BJ (cell line): ENCODE data around the gene SLC35D2. TPM values are rescaled to one million over a fixed set of nuclear protein-coding genes. Genes with fewer than 3 reads are reported as not detected.

Source experiments
- CTCF ChIA-PET: fragments of 350-600 bp; formaldehyde crosslinking; extraction: SDS; loops from one replicate; lab custom pipeline; 2021; ENCODE audit warnings: antibody characterized with exemption, inconsistent platforms; lab: Yijun Ruan, JAX
- POLR2A ChIA-PET: fragments of 300-600 bp; sonication (Branson Sonifier 250); formaldehyde crosslinking; extraction: SDS; loops from one replicate; lab custom pipeline; 2021; ENCODE audit warnings: antibody characterized with exemption; lab: Charles Lee
- DNase-seq: peaks from one replicate; pipeline ENCODE4 v3.0.0-alpha.2; 2011; ENCODE audit warnings: low read depth
- H3K27me3 ChIP-seq: 2 replicates; pipeline ENCODE4 v1.6.0; 2011; ENCODE audit warnings: low read length; ENCODE audit not compliant: control insufficient read depth, insufficient read depth
- H3K36me3 ChIP-seq: 2 replicates; pipeline ENCODE4 v1.5.1; 2011; ENCODE audit warnings: low read length; ENCODE audit not compliant: control insufficient read depth, insufficient read depth
- H3K4me3 ChIP-seq: 2 replicates; pipeline ENCODE4 v1.5.1; 2011; ENCODE audit warnings: low read depth, mild to moderate bottlenecking, control low read depth, low read length
- CTCF ChIP-seq: IDR thresholded peaks from 2 replicates; pipeline ENCODE4 v1.5.1; 2011; ENCODE audit warnings: low read depth, mild to moderate bottlenecking, control low read depth, inconsistent platforms, low read length, moderate library complexity; ENCODE audit not compliant: insufficient read depth
- polyA plus RNA-seq: library from polyadenylated mRNA; depleted of rRNA; stranded (reverse); fragments of >200 nt; gene quantifications from 2 replicates; pipeline ENCODE4 v1.2.3, GENCODE V29; 2011

SLC35D2 gene
- polyA plus RNA-seq, 1 experiment: 11.3 TPM

GRCh38 chr9:96305171-96305570 lies 78.3 kb downstream of the SLC35D2 start:
- ChIA-PET POLR2A (no interaction called here), CTCF (no interaction called here)
- no peaks in the 10 kb centered on the region; the same call in 1 of the 2 replicates for H3K27me3 ChIP-seq
- DNase-seq: no peak
- no peaks in the 10 kb centered on the region for H3K36me3 ChIP-seq
- TF ChIP-seq CTCF: no peak
- no peak overlapping the region for H3K4me3 ChIP-seq

- no peaks in the 10 kb centered on the region for H3K36me3 ChIP-seq
- H3K27me3 ChIP-seq: no peaks in the 10 kb centered on the region
- no peak for TF ChIP-seq CTCF
- no peak for DNase-seq
- CTCF ChIA-PET: no interaction called here
- POLR2A ChIA-PET: no interaction called here
- H3K4me3 ChIP-seq: no peak overlapping the region
These were observed 79.3 kb downstream of the SLC35D2 start for GRCh38 chr9:96304230-96304629.

- TF ChIP-seq CTCF: no peak
- CTCF ChIA-PET: interaction anchor here (1.2 kb wide), 1 partner anchor 13 kb away, joined by 4 read pairs; no protein-coding TSS in a partner anchor
- Histone ChIP-seq H3K36me3 (no peaks in the 10 kb centered on the region), H3K4me3 (no peak within 1 kb of the TSS), H3K27me3 (no peaks in the 10 kb centered on the region; the same call in 1 of the 2 replicates)
- no peak for DNase-seq
- POLR2A ChIA-PET: no interaction called here
These were observed 81.5 kb downstream of the SLC35D2 start, which contains the start of gene HSD17B3 for GRCh38 chr9:96302021-96302420. TSS of gene HSD17B3 (minus strand) at chr9:96302176. CDS start at chr9:96302104, 72 bp downstream.

- H3K36me3 ChIP-seq: no peaks in the 10 kb centered on the region
- H3K27me3 ChIP-seq: peaks cover 2% of the 10 kb centered on the region
- no peak for TF ChIP-seq CTCF
- POLR2A ChIA-PET: no interaction called here
- no peak overlapping the region for H3K4me3 ChIP-seq
- DNase-seq: no peak
- CTCF ChIA-PET: no interaction called here
These were observed 83.7 kb downstream of the SLC35D2 start for GRCh38 chr9:96299823-96300222.

GRCh38 chr9:96294159-96294545 lies 89.4 kb downstream of the SLC35D2 start:
- POLR2A ChIA-PET: no interaction called here
- CTCF ChIA-PET: no interaction called here
- TF ChIP-seq CTCF: no peak
- Histone ChIP-seq H3K36me3 (no peaks in the 10 kb centered on the region), H3K27me3 (peaks cover 2% of the 10 kb centered on the region), H3K4me3 (no peak overlapping the region)
- no peak for DNase-seq
